Stimulated activated naive CD8-positive, alpha-beta T cell treated with anti-CD3 and anti-CD28 coated beads, Interleukin-15, Interleukin-2, amounts not matched to agents 100 ng/mL and 50 ng/mL, for 24 hours (primary cell): ENCODE data around the gene FES.
"Not testable (repeated sequence)": the region's sequence is repeated elsewhere in the genome, so short reads cannot be mapped to it uniquely, and the experiment has no call there.

ENCODE experiments used
- H3K27ac Mint-ChIP-seq: one replicate; pipeline ENCODE4 v1.8.0; 2021; ENCODE audit warnings: mild to moderate bottlenecking, mixed read lengths
- H3K27me3 Mint-ChIP-seq: one replicate; pipeline ENCODE4 v1.8.0; 2021; ENCODE audit warnings: mixed read lengths
- H3K36me3 Mint-ChIP-seq: one replicate; pipeline ENCODE4 v1.8.0; 2021; ENCODE audit warnings: low read depth, mixed read lengths
- H3K4me1 Mint-ChIP-seq: one replicate; pipeline ENCODE4 v1.8.0; 2021; ENCODE audit warnings: low read depth, mixed read lengths
- H3K4me3 Mint-ChIP-seq: one replicate; pipeline ENCODE4 v1.8.0; 2021; ENCODE audit warnings: mild to moderate bottlenecking, mixed read lengths
- H3K9me3 Mint-ChIP-seq: one replicate; pipeline ENCODE4 v1.8.0; 2021; ENCODE audit warnings: mixed read lengths

The FES gene

DNA sequence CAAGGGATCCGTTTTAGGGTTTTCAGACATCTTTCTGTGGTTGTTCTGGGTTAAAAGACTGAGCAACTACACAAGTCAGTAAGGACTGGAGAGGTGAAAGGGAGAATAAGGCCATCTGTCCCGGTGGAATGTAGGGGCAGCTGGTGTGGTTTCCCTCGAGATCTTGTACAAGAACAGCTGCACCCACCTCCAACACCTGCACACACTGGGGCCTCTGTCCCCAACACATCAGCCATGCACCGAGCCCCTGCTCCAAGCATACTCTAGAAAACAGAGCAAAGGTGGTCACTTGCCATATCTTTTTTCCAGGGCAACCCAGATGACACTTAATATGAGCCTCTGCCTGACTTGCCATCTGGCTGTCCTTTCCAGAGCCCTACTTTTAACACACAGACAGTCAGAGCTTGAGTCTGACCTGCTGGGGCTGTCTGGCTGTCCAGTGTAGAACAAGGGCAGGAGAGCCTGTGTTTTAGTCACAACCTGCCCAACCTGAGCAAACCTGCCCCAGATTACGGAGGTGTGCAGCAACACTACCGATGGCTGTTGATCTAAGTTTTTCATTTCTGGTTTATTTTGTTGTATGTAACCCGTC is 31.0 kb downstream of the FES start:
- H3K9me3 Mint-ChIP-seq, result no peaks in the 10 kb centered on the region
- H3K36me3 Mint-ChIP-seq, result peaks cover 84% of the 10 kb centered on the region
- H3K27me3 Mint-ChIP-seq, result no peaks in the 10 kb centered on the region
- peak overlapping the region; percentile 37 for H3K27ac Mint-ChIP-seq
- no peaks in the 10 kb centered on the region for H3K4me1 Mint-ChIP-seq
- no peak overlapping the region for H3K4me3 Mint-ChIP-seq

DNA sequence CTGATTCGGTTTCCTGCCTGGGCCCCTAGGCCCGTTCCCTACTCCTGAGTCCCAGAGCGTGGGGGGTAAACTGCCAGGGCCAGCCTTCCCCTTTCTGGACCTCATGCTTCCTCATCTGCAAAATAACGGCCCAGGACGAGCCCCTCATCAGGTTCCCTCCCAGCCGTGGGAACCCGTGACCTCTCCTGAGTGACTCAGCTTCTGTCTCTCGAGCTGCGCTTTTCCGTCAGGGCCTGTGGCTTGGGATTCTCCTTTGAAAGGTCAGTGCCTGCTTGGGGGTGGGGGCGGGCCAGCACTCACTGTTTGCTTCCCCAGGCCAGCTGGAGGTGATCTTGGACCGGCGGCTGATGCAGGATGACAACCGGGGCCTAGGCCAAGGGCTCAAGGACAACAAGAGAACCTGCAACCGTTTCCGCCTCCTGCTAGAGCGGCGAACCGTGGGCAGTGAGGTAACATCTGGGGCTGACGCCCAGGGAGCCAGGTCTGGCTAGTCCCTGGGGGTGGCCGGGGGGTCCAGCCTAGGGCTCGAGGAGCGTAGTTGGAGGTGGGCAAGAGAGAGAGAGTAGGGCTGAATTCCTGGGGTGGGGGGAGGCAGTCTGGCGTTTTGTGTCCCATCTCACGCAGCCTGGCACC is 31.6 kb downstream of the FES start:
- H3K27ac Mint-ChIP-seq, result no peak overlapping the region
- H3K27me3 Mint-ChIP-seq, result no peaks in the 10 kb centered on the region
- H3K36me3 Mint-ChIP-seq, result peaks cover 84% of the 10 kb centered on the region
- H3K4me1 Mint-ChIP-seq, result no peaks in the 10 kb centered on the region
- no peak overlapping the region for H3K4me3 Mint-ChIP-seq
- H3K9me3 Mint-ChIP-seq, result no peaks in the 10 kb centered on the region

DNA sequence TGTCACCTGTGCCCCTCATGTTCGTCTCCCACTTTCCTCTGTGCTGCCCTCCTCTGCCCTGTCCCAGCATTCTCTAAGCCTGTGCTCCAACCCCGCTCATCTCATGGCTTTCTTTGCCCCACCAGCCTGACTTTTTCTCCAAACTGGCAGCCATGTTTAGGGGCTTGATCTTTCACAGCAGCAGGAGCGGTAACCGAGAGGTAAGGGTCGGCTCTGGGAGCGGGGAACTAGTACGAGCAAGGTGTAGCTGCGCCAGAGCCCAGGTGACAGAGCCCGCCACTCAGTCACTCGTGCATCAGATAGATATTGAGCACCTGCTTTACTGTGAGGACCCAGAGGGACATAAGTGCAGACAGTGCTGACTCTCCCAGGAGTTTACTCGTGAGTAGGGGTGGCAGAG is 32.2 kb downstream of the FES start:
- no peak overlapping the region for H3K27ac Mint-ChIP-seq
- no peaks in the 10 kb centered on the region for H3K9me3 Mint-ChIP-seq
- peaks cover 84% of the 10 kb centered on the region for H3K36me3 Mint-ChIP-seq
- no peaks in the 10 kb centered on the region for H3K27me3 Mint-ChIP-seq
- H3K4me3 Mint-ChIP-seq, result no peak overlapping the region
- no peaks in the 10 kb centered on the region for H3K4me1 Mint-ChIP-seq

DNA sequence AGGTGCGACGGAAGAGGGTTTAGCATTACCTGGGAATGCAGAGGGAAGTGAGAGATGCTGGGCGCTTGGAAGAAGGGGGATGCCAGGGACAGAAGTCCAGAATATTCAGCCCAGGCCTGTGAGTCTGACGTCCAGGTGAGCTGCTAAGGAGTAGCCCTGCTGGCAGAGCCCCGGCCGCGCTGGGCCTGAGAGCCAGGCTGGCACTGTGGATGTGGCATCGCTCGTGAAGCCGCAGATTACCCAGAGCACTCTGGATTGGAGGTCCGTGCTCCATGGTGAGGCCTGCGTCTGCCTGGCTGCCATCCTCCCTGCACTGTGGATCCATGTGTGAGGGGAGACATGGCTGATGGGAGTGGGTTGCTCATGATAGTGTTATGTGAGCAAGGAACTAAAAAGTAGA is 33.3 kb downstream of the FES start:
- Mint-ChIP-seq H3K9me3 (no peaks in the 10 kb centered on the region), H3K36me3 (peaks cover 84% of the 10 kb centered on the region), H3K27me3 (no peaks in the 10 kb centered on the region), H3K27ac (no peak overlapping the region), H3K4me3 (no peak overlapping the region), H3K4me1 (no peaks in the 10 kb centered on the region)

DNA sequence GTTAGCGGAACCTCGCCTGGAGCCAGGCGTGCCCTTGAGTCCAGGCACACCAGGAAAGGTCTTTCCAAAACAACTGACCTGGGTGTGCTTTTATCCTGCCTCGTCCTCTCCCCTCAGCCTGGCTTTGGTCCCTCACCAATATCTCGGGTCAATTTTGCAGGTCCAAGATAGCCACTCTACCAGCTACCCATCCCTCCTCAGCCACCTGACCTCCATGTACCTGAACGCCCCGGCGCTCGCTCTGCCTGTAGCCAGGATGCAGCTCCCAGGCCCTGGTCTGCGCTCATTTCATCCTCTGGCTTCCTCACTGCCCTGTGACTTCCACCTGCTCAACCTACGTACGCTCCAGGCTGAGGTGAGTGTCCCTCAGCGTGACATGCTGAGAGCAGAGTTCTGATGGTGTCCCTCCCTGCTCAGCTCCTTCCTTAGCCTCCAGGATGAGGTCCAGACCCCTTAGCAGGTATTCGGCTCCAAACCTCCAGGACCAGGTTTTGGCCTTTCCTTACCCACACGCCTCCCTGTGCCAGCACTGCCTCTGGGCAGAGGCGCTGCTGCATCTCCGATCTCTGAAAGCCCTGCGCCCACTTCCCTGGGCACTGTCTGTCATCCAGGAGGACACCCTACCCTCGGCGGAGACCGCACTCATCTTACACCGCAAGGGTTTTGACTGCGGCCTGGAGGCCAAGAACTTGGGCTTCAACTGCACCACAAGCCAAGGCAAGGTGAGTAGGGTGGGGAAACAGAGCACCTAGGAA is 33.9 kb downstream of the FES start:
- Mint-ChIP-seq H3K9me3 (no peaks in the 10 kb centered on the region), H3K36me3 (peaks cover 79% of the 10 kb centered on the region), H3K27ac (no peak overlapping the region), H3K4me3 (no peak overlapping the region), H3K4me1 (peaks cover 3% of the 10 kb centered on the region), H3K27me3 (no peaks in the 10 kb centered on the region)

DNA sequence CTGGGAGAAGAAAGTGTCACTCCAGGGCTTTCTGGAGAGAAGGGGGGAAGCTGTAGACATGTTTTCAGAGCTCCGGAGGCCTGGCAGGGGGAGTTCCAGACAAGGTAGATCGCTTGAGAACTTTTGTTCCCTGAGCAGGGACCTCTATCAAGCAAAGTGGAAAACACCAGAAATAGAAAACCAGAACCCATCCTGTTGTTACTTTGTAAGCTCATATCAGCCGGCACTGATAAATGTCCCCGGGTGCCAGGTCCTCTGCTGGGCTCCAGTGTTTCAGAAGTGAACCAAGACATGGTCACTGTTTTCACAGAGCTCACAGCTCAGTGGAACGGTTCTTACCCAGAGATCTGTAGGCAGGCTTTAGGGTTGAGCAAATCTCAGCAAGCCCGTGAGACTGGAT is 34.5 kb downstream of the FES start:
- Mint-ChIP-seq H3K4me1 (peaks cover 8% of the 10 kb centered on the region), H3K4me3 (no peak overlapping the region), H3K27me3 (no peaks in the 10 kb centered on the region), H3K27ac (no peak overlapping the region), H3K36me3 (peaks cover 72% of the 10 kb centered on the region), H3K9me3 (no peaks in the 10 kb centered on the region)

DNA sequence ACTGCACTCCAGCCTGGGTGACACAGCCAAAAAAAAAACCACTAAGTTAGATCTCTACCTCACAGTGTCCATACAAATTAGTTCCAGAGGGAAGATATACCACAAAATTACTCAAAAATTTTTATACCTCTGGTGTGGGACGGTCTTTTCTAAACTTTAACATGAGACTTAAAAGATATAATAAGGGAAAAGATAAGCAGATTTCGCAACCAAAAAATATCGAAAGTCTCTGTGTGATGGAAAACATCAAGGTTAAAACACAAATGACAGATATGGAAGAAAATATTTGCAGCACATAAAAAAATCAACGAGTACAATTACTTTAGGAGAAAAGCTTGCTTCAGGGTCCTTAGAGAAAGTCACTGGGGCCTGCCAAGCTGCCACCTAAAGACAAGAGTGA is 37.6 kb downstream of the FES start:
- H3K27ac Mint-ChIP-seq, result no peak overlapping the region
- no peaks in the 10 kb centered on the region for H3K9me3 Mint-ChIP-seq
- peaks cover 46% of the 10 kb centered on the region for H3K36me3 Mint-ChIP-seq
- no peak overlapping the region for H3K4me3 Mint-ChIP-seq
- no peaks in the 10 kb centered on the region for H3K27me3 Mint-ChIP-seq
- H3K4me1 Mint-ChIP-seq, result peaks cover 16% of the 10 kb centered on the region

DNA sequence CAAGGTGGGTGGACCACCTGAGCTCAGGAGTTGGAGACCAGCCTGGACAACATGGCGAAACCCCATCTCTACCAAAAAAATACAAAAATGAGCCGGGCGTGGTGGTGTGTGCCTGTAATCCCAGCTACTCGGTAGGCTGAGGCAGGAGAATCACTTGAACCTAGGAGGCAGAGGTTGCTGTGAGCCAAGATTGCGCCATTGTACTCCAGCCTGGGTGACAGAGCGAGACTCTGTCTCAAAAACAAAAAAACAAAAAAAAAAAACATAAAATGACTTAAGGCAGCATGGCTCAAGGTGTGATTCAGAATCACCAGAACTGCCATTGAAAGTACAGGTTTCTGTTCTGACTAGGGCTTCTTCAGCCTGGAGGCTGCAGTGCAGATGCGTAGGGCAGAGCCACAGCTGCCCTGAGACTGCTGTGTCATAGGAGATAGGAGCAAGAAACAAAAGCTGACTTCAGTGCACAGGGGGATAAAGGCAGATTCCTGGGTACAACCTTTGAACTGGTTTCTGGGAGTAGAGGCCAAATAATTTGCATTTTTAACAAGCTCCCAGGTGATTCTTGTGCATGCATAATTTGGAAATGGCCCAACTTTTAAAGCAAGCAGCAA is 38.5 kb downstream of the FES start:
- H3K4me1 Mint-ChIP-seq, result peaks cover 16% of the 10 kb centered on the region
- not testable (repeated sequence) for H3K4me3 Mint-ChIP-seq, H3K27ac Mint-ChIP-seq, H3K9me3 Mint-ChIP-seq, H3K27me3 Mint-ChIP-seq
- peaks cover 37% of the 10 kb centered on the region for H3K36me3 Mint-ChIP-seq

DNA sequence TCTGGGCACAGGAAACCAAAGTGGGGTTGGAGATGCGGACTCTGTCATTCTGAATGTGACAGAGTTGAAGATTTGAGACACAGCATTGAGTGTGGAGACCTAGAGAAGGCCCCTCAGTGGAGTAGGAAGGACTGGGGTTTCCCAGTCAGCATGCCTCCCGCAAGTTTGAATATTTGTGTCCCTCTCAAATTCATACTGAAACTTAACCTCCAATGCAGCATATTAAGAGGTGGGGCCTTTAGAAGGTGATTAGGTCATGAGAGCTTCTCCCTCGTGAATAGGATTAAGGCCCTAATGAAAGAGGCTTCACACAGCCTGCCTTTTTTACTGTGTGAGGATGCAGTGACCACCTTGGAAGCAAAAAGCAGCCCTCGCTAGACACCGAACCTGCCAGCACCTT is 40.1 kb downstream of the FES start:
- peaks cover 24% of the 10 kb centered on the region for H3K36me3 Mint-ChIP-seq
- no peak overlapping the region for H3K27ac Mint-ChIP-seq
- no peak overlapping the region for H3K4me3 Mint-ChIP-seq
- peaks cover 23% of the 10 kb centered on the region for H3K4me1 Mint-ChIP-seq
- no peaks in the 10 kb centered on the region for H3K27me3 Mint-ChIP-seq
- no peaks in the 10 kb centered on the region for H3K9me3 Mint-ChIP-seq

DNA sequence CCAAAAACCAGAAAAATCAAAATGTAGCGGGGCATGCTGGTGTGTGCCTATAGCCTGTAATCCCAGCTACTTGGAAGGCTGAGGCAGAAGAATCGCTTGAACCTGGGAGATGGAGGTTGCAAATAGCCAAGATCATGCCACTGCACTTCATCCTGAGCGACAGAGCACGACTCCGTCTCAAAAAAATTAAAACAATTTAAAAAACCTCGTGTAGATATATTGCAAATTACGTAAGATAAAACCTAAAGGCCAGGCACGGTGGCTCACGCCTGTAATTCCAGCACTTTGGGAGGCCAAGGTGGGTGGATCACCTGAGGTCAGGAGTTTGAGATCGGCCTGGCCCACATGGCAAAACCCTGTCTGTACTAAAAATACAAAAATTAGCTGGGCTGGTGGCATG is 42.5 kb downstream of the FES start:
- not testable (repeated sequence) for H3K4me3 Mint-ChIP-seq, H3K27ac Mint-ChIP-seq, H3K27me3 Mint-ChIP-seq, H3K36me3 Mint-ChIP-seq, H3K9me3 Mint-ChIP-seq
- H3K4me1 Mint-ChIP-seq, result peaks cover 42% of the 10 kb centered on the region

DNA sequence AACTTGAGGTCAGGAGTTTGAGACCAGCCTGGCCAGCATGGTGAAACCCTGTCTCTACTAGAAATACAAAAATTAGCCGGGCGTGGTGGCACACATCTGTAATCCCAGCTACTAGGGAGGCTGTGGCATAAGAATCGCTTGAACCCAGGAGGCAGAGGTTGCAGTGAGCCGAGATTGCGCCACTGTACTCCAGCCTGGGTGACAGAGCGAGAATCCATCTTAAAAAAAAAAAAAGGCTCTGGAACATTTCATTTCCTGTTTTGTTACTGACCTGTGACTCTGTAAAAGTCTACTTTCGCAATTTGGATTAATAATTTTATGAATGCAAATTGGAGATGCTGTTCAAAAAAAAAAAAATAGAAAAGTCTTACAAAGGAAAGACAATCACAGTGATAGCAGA is 43.8 kb downstream of the FES start:
- not testable (repeated sequence) for H3K36me3 Mint-ChIP-seq, H3K27me3 Mint-ChIP-seq, H3K27ac Mint-ChIP-seq, H3K9me3 Mint-ChIP-seq
- peak overlapping the region; percentile 62 for H3K4me3 Mint-ChIP-seq
- H3K4me1 Mint-ChIP-seq, result peaks cover 44% of the 10 kb centered on the region

DNA sequence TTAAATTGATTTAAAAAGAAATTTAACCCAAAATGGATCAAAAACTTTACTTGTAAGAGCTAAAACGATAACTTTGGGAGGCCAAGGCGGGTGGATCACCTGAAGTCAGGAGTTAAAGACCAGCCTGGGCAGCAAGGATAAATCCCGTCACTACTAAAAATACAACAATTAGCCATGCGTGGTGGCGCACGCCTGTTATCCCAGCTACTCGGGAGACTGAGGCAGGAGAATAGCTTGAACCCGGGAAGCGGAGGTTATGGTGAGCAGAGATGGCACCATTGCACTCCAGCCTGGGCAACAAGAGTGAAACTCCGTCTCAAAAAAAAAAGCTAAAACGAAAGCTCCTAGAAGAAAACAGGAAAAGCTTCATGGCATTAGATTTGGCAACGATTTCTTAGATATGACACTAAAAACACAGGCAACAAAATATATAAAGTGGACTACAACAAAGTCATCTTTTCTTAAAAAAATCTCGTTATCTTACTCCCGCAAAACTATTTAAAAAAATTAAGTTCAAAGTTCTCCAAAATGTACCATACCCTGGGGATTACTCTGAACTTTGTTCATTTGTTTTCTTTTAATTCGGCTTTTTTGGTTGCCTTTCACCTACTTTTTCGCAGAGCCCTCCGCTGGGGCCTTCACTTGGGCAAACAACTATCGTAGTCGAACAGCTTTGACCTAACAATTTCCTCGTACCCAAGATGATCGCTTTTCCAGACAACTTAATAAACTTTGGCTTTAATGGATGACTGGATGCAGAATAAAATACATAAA is 45.1 kb downstream of the FES start:
- Mint-ChIP-seq H3K27me3 (no peaks in the 10 kb centered on the region), H3K27ac (peak overlapping the region; percentile 99), H3K4me1 (peaks cover 42% of the 10 kb centered on the region), H3K4me3 (peak overlapping the region; percentile 99), H3K36me3 (peaks cover 4% of the 10 kb centered on the region), H3K9me3 (no peaks in the 10 kb centered on the region)

DNA sequence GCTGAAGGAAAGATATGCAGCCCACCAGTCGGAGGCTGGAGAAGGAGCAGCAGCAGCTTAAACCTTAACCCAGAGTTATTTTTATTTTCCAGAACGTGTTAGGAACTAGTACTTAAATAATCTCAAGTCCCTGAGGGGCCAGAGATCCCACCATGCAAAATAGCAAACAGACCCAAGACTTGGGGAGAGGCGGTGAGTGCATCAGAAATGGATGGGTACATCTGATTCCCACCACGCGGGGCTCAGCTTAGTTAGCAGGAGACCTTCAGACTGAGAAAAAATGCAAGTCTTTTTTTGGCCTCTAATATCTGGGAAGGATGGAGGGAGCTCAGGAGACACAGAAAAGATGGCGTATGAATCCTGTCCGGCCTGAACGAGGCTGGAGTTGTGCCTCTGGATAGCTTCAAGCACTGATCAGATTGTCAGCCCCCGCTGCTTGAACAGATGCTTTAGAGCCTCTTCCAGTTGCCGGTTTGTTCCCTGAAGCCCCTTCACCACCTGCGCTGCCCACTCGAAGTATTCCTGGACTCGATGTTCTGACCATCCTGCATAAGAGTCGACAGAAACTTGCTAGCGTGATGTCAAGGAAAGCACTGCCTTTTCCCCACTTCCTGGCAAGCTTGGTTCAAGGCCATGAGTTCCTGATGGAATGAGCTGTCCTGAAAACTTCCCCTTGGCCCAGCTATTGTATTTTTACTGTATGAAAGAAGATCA is 46.7 kb downstream of the FES start:
- peaks cover 46% of the 10 kb centered on the region for H3K4me1 Mint-ChIP-seq
- H3K36me3 Mint-ChIP-seq, result peaks cover 4% of the 10 kb centered on the region
- H3K9me3 Mint-ChIP-seq, result no peaks in the 10 kb centered on the region
- H3K27ac Mint-ChIP-seq, result peak overlapping the region; percentile 99
- H3K4me3 Mint-ChIP-seq, result peak overlapping the region; percentile 99
- H3K27me3 Mint-ChIP-seq, result no peaks in the 10 kb centered on the region

DNA sequence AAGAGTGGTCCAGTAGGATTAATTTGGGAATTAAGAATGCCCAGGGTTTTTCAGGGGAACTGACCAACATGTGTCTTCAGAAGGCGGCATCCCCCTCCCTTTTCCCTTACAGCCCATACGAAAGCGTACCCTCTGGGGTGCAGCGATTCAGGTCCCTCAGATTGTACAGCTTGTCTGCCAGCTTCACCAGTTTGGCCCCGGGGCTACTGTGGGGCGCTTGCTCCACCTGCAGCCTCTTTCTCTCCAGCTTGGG is 47.2 kb downstream of the FES start:
- Mint-ChIP-seq H3K4me1 (peaks cover 51% of the 10 kb centered on the region), H3K27ac (peak overlapping the region; percentile 99), H3K27me3 (no peaks in the 10 kb centered on the region), H3K9me3 (no peaks in the 10 kb centered on the region), H3K36me3 (peaks cover 8% of the 10 kb centered on the region), H3K4me3 (peak overlapping the region; percentile 99)
